Activated T-helper 1 cell treated with anti-CD3 and anti-CD28 coated beads, Interleukin-2, amount 50 U/mL, for 16 hours (primary cell): ENCODE results near the gene SMARCD2.

ENCODE experiments used
- DNase-seq, 2 donors: peaks; one replicate each; pipeline ENCODE4 v3.0.0-alpha.2; 2020; ENCODE audit warnings: low read depth in 1 of 2, low spot score in 1 of 2

The SMARCD2 gene

DNA sequence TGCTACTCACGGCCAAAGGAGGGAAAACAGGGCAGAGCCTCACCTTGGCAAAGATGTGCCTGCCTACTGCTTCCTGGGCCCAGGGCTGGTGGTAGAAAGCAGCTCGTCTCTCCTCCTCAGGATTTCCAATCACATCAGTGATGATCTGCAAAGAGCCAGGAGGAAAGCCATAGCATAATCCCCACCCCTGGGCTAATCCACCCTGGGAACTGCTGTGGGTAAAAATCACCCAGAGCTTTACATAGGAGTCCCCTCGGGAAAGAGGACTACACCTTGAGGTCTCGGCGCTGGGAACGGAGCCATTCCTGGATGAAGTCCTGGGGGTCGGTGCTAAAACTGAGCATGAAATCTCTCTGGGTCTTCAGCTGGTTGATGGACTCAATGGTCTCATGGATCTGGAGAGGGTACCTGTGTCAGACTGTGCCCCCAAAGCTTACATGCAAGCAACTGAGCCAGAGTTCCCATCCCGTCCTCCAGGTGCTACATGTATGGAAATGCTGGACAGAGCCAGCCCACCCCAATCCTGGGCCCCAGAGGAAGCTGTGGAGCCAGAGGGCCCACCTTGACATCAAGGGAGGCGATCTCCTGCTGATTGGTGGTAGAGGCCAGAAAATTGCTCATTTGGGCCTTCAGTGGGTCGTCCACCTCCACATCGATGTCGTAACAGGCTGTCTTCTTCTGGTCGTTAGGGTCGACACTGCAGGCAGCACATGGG, 9.3 kb downstream of the SMARCD2 start:
- no peak for DNase-seq

GRCh38 chr17:63832455-63832854, 10.0 kb downstream of the SMARCD2 start:
- DNase-seq, result no peak

DNA sequence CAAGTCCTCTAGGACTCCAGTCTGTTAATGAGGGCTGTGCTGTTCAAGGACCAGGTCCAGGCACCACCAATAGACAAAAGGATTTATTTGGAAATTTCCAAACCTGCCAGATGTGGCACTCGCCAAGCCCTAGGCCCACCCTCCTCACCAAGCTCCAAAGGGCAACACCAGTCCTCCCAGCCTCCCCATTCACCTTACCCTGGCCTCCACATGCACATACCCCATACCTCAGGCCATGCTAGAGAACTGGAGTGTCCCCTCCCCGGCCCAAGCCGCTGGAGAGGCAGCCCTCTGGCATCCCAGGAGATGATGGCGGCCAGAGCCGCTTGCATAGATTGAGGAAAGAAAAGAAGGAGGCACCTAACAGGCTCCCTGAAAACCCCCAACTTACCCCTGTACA, 10.5 kb downstream of the SMARCD2 start:
- DNase-seq, result no peak

GRCh38 chr17:63831505-63831904, 11.0 kb downstream of the SMARCD2 start:
- no peak for DNase-seq

DNA sequence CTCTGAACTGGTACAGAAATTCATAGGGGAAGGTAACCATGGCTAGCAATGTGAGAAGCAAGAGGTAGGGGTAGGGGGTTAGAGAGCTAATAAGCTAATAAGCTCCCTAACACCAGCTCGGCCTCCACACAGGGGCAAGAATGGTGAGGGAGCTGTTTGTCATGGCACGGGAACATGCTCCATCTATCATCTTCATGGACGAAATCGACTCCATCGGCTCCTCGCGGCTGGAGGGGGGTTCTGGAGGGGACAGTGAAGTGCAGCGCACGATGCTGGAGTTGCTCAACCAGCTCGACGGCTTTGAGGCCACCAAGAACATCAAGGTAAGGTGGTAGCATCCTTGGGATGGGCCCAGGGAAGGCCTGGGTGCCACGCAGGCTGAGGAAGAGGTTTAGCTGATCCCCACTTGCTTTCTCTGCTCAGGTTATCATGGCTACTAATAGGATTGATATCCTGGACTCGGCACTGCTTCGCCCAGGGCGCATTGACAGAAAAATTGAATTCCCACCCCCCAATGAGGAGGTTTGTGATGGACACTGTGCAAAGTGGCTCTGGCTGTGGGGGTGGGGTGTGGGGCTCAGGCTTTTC, 11.5 kb downstream of the SMARCD2 start:
- no peak for DNase-seq

- DNase-seq, result no peak
Observed at GRCh38 chr17:63830278-63830677, 12.2 kb downstream of the SMARCD2 start.

GRCh38 chr17:63828936-63829335, 13.5 kb downstream of the SMARCD2 start:
- DNase-seq, result no peak

DNA sequence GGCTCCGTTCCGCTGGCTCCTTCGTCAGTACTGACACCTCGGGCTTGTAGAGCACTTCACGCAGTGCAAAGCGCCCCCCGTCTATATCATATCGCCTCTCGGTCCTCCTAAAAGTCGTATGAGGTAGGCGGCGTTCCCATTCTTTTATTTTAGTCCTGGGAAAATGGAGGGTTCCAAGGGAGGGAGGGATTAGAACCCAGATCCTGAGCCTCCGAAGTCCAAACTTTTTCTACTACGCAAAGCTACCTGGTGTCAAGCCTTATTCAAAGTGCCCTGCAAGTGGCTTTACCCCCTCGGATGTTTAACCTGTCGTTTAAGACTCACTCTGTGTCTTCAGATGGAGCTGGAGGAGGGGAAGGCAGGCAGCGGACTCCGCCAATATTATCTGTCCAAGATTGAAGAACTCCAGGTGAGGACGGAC, 14.7 kb downstream of the SMARCD2 start:
- DNase-seq, result no peak

DNA sequence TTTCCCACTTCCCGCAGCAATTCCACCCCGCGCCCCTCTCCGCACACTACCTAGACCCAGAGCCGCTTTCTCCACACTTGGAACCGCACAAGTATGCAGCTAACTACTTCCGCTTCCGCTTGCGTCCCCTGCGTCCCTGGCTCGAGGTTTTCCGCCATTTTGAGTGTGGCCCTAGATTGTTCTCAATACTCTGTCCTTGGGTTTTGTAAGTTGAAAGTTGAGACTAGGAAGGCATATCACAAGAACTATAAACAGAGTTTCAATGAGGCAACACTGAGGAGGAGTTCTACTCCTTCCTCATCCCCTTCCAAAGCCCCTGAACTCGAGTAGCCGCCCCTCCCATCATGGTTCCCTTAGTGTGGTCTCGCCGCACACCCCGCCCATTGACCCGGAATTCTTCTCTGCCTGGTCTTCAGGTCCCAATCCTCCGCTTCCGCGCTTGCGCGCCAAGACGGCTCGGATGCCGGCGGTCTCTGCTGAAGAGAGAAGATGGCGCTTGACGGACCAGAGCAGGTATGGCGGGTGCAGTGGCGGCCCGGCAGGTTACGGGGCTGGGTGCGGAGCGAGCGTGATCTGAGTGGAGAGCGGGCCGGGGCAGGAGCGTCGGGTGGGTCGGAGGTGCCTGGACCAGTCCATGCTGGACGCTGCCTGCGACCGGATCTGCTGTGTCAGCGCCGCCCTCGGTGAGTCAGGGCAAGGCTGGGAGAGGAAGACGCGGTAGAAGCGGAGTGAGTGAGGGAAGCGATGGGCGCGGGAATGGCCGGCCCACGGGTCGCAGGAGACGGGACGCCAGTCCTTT, 15.3 kb downstream of the SMARCD2 start, which contains the start of the genes FTSJ3 and PSMC5:
TSS of gene FTSJ3 (minus strand) at position 662 of the 799 bp plus-strand sequence. CDS start 761 bp downstream, outside the sequence.
TSS of gene PSMC5 (plus strand) at position 430 of the 799 bp plus-strand sequence. CDS start at position 490, 60 bp downstream.
- peak; percentile 93 to 95 for DNase-seq

DNA sequence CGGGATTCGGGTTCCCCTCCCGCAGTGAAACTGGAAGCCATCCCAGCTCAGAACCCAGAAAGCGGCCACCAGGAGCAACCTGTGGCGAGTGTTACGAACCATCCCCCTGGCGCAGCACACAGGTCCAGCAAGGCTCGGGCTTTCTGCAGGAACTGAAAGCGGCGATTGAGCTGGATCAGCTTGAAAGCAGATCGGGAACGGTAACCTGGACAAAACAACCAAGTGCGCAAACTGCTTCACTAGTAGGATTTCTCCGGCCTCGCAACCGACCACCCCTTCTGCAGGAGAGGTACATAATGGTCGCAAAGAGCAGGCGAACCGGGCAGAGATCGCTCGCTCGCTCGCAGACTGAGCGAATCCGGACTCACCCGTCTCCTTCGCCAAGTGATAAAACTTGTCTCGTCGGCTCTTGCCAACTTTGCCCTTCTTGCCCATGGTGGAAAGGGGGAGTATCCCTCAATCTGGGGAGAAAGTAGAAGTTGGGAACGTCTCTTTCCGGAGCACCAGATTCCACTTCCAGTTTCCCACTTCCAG, 15.9 kb downstream of the SMARCD2 start:
- no peak for DNase-seq

- no peak for DNase-seq
Observed at GRCh38 chr17:63824362-63824761, 18.1 kb downstream of the SMARCD2 start.

DNA sequence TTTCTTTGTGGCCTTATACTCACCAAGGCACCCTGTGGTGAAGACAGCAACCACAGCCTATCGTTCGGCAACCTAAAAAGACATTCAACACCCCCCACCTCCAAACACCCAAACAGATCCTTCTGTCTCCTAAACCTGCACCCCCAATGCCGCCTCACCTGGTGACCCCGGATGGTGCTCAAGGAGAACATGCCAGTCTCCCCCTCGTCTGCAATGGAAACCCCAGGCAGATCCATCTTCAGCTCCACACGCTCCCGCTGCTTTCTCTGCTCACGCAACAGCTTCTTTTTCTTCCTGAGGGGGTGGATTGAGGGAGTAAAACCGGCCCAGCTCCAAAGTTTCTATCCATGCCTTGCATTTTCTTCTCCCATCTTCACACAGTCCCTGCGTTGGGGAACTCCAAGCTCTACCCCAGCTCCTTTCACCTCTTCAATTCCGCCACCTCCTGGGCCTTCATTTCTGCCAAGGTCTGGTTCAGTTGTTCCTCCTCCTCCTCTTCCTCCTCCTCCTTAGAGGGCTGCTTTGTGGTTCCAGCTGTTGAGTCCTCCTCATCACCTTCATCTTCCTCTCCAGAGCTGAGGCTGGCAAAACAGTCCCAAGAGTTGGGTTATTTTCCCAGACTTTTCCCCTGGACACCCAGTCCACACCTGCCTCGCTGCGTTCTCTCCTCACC, 18.7 kb downstream of the SMARCD2 start:
- DNase-seq, result no peak

DNA sequence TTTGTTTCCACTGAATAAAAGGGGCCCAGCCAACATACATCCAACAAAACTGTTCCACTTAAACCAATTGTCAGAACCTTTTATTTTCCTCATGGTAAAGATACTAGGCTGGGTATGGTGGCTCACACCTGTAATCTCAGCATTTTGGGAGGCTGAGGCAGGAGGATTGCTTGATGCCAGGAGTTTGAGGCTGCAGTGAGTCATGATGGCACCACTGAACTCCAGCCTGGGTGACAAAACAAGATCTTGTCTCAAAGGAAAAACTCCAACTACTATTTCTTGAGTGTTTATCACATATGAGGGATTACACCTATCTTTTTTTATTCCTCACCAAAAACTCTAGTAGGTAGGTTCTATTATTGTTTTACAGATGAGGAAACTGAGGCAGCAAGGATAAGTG, 19.9 kb downstream of the SMARCD2 start:
- DNase-seq, result no peak

DNA sequence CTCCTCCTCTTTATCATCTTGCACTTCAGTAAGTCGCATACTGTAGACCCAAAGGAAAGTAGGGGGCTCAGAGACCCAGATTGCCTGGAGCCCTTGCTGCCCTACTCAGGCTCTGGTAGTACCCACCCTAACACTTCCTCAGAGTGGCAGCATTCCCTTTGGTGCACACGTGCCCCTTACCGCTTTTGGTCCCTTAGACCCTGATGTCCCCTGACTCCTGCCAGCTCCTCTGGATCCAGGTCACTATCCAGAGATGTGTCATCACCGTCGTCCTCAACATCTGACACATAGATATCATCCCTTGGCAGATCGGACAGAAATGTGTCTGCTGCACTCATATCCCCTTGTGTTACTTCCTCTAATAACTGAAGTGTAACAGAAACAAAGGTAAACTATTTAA, 20.7 kb downstream of the SMARCD2 start:
- no peak for DNase-seq

DNA sequence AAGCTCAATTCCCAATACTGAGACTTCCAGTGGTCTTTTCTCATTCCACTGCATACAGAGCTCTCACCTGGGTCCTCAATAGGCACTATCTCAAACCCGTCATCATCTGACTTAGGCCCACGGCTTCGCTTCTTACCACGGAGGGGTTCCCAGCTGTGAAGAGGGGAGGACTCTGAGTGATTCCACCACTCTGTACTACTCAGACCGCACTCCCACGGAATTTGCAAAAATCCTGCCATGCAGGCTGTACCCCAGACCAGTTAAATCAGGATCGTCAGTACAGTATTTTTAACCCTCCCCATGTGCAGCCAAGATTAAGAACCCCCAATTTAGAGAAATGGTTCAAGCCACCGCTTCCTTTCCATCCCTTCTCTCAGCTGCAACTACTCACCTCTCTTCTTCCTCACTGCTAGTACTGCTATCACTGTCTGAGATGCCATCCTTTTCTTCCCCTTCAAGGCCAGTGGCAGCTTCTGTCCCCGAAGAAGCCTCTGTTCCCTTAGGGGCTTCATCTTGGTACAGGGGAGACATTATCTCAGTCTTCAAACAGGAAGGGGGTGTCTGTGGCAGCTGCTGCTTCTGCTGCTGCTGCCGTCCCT, 21.4 kb downstream of the SMARCD2 start:
- no peak for DNase-seq

- DNase-seq, result no peak
Observed at GRCh38 chr17:63819585-63820537, 22.6 kb downstream of the SMARCD2 start.

GRCh38 chr17:63819131-63819530, 23.4 kb downstream of the SMARCD2 start:
- no peak for DNase-seq

GRCh38 chr17:63817736-63818385, 24.6 kb downstream of the SMARCD2 start:
- no peak for DNase-seq

DNA sequence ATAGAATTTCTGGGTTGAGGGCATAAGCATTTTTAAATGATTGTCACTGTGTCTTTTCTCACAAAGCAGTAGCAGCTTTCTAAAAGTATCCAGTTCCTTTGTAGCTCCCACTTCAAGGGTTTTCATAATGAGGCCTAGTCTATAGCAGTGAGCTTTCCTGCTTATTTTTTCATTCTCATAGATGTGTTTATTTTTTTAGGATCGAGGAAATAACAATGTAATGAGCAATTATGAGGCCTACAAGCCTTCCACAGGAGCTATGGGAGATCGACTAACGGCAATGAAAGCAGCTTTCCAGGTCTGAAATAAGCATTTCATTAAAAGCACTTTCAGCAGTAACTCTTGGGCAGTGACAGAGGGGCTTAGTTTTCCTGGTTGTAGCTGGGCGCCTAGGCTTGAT, 25.8 kb downstream of the SMARCD2 start:
- DNase-seq, result no peak
